Measurements from ENCODE around the gene BSN.

The BSN gene

DNA sequence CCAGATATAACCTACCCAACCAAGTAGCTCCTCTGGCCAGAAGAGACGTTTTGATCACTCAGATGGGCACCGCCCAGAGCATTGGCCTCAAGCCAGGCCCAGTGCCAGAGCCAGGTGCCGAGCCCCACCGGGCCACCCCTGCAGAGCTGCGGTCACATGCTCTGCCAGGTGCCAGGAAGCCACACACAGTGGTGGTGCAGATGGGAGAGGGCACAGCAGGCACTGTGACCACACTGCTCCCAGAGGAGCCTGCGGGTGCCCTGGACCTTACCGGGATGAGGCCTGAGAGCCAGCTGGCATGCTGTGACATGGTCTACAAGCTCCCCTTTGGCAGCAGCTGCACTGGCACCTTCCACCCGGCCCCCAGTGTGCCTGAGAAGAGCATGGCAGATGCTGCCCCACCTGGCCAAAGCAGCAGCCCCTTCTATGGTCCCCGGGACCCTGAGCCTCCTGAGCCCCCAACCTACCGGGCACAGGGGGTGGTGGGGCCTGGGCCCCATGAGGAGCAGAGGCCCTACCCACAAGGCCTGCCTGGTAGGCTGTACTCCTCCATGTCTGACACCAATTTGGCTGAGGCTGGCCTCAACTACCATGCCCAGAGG is 100.8 kb downstream of the BSN start:
- DNase-seq (ENCODE audit: low read depth in 2 of 2) = no peak

DNA sequence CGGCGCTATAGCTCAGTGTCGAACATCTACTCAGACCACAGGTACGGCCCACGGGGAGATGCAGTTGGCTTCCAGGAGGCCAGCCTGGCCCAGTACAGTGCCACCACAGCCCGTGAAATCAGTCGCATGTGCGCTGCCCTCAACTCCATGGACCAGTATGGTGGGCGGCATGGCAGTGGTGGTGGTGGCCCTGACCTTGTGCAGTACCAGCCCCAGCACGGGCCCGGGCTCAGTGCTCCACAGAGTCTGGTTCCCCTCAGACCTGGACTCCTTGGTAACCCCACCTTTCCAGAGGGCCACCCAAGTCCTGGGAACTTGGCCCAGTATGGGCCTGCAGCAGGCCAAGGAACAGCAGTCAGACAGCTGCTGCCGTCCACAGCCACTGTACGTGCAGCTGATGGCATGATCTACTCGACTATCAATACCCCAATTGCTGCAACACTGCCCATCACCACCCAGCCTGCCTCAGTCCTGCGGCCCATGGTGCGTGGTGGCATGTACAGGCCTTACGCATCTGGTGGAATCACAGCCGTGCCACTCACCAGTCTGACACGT is 101.5 kb downstream of the BSN start:
- DNase-seq (ENCODE audit: low read depth in 2 of 2) = no peak

DNA sequence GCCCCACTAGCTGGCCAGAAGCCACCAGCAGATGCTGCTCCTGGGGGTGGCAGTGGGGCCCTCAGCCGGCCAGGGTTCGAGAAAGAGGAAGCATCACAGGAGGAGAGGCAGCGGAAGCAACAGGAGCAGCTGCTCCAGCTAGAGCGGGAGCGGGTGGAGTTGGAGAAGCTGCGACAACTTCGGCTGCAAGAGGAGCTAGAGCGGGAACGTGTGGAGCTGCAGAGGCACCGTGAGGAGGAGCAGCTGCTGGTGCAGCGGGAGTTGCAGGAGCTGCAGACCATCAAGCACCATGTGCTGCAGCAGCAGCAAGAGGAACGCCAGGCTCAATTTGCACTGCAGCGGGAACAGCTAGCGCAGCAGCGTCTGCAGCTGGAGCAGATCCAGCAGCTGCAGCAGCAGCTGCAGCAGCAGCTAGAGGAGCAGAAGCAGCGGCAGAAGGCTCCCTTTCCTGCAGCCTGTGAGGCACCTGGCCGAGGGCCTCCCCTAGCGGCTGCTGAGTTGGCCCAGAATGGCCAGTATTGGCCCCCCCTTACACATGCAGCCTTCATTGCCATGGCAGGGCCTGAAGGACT is 102.3 kb downstream of the BSN start:
- DNase-seq (ENCODE audit: low read depth in 2 of 2) = no peak

GRCh38 chr3:49657208-49657915 is 103.1 kb downstream of the BSN start:
- no peak for DNase-seq (ENCODE audit: low read depth in 2 of 2)

- DNase-seq (ENCODE audit: low read depth in 2 of 2) = no peak
These were observed 104.4 kb downstream of the BSN start for GRCh38 chr3:49658711-49659110.

DNA sequence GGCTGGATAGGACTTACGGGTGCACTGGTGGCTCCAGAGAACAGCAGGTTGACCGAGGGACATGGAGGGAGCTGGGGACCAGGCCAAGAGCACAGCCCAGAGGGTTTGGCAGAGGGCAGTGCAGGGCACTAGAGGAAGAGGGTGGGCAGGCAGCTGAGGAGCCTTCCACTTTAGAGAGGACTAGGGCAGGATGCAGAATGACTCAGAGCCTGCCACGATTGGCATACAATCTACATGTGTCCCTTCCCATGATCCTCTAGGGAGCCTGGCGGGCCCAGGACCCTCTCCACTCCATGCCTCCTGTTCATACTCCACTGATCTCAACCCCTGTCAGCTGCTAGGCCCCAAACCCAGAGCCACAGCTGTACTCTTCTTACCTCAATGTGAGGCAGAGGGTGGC is 105.5 kb downstream of the BSN start:
- DNase-seq (ENCODE audit: low read depth in 2 of 2) = no peak

- no peak for DNase-seq (ENCODE audit: low read depth in 2 of 2)
These were observed 107.0 kb downstream of the BSN start for GRCh38 chr3:49661281-49661680.

GRCh38 chr3:49662021-49662420 is 107.7 kb downstream of the BSN start:
- DNase-seq (ENCODE audit: low read depth in 2 of 2) = no peak

- no peak for DNase-seq (ENCODE audit: low read depth in 2 of 2)
These were observed 108.6 kb downstream of the BSN start for GRCh38 chr3:49662720-49663413.

GRCh38 chr3:49663831-49664230 is 109.6 kb downstream of the BSN start:
- no peak for DNase-seq (ENCODE audit: low read depth in 2 of 2)

DNA sequence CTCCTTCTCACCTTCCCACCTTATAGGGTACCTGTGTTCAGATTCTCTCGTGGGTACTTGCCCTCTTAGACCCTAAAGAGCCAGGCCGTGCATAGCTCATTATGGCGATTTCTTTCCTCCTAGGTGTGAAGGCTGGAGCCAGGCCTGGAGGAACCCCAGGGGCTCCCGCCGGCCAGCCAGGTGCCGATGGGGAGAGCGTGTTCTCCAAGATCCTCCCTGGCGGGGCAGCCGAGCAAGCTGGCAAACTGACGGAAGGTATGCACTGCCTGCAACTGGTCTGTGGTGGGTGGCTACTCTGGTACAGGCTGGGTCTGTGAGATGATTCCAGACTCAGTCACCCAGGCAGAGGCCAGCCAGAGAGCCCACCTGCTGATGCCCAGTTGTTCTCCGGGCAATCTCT is 110.0 kb downstream of the BSN start:
- no peak for DNase-seq (ENCODE audit: low read depth in 2 of 2)

DNA sequence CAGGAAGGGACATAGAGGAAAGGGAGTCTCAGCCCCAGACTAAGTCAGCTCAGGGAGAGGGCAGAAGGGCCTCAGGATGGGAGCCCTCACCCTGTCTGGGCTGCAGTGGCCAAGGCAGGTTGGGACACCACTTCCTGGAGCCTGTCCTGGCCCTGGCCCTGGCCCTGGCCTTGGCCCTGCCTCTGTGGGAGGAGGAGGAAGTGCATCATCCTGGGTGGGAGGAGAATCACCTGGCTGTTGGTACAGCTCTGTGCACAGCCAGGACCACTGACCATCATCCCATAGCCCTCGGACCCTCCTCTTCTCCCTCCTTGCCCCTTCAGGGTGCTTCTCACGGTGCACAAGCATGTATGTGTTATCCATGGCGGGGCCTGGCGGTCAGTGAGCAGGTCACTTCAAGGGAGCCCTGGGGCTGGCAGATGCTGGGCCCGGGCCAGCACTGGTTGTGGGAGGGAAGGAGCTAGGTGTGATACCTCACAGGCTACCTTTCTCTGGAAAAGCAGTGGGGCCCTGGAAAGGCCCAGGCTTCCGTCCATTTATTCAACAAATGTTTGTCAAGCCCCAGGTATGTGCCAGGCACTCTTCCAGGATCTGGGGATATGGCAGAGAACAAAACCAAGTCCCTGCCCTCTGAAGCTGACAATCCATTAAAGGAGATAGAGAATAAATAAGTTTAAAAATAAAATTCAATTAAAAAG is 111.7 kb downstream of the BSN start:
- DNase-seq (ENCODE audit: low read depth in 2 of 2) = no peak

- DNase-seq (ENCODE audit: low read depth in 2 of 2) = no peak
These were observed 112.3 kb downstream of the BSN start for GRCh38 chr3:49666592-49666991.

GRCh38 chr3:49667701-49668413 is 113.6 kb downstream of the BSN start:
- DNase-seq (ENCODE audit: low read depth in 2 of 2) = no peak

- no peak for DNase-seq (ENCODE audit: low read depth in 2 of 2)
These were observed 114.1 kb downstream of the BSN start for GRCh38 chr3:49668414-49668797.

DNA sequence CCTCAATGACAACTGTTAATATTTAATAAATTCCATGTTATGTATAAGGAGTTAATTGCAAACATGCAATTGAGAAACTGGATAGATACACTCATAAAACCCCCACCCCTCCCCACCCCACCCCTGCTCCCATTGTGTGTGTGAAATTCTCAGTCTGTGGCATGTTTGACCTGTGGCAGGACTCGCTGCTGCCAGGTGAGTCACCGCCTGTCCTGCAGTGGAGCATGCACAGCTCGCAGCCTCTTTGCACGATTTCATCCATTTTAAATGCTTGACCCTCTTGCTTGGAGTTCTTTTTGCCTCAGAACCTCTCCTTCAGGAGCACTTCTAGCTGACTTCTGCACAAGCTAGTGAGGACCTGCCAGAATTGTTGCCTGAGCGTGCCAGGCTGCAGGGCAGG is 114.6 kb downstream of the BSN start:
- no peak for DNase-seq (ENCODE audit: low read depth in 2 of 2)

DNA sequence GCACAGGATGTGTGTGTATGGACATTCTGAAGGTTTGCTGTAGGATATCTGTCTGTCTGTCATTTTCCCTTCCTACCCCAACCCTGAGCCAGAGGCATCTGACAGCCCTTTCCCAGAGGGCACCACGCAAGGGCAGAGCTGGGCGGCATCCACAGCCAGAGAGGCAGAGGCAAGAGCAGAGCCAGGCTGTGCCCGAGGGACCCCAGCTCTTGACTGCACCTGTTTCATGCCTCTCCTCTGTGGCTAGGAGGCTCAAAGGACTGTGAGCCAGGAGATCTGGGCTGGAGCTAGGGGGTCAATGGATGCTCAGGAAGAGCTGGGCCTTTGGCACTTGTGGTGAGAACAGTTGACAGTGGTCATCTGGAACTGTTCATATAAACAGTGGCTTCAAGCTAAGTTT is 115.1 kb downstream of the BSN start:
- no peak for DNase-seq (ENCODE audit: low read depth in 2 of 2)

GRCh38 chr3:49670940-49671290 is 116.6 kb downstream of the BSN start:
- DNase-seq (ENCODE audit: low read depth in 2 of 2) = no peak

DNA sequence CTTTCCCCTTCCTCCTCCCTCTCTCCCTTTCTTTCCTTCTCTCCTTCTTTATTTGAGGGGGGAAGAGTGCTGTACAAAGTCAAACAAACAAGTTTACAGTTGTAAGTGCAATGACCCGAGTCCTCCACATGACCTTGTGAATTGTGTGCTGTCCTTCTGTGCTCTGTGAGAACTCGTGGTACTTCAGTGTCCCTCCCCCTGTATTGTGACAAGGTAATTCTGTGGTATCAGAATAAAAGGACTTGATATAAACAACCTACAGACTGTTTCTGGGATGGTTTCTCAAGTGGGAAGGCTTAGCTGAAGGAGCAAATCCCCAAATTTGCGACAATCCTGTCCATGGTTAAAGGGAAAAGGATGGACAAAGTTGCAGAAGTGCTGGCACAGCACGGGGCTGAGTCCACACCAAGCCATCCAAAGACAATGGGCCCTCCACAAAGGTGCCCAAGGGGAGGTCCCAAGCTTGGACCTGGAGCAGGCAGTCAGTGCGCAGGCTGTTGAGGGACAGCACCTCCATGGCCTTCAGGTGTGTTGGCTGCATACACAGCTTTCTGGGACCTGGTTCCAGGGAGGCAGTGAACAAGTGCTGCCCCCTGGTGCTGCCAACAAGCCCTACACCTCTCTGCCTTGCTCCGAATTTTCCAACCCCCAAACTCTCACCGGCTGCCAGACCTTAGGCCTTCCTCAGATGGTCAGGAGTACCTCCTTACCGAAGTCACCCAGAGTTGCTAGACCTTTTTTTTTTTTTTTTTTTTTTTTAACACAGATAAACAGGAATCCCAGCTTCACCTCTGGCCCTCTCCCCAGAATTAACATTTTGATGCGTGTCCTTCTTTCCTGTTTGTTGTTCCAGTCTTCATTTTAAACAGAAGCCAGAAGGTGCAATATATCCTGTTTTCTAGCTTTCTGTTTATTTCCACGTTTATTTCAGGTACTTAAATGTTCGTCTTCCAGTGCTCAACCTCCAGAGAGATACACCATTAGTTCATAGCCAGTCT is 117.3 kb downstream of the BSN start:
- peak; percentile 51 to 69 for DNase-seq (ENCODE audit: low read depth in 2 of 2)

- DNase-seq (ENCODE audit: low read depth in 2 of 2) = peak in 1 of 2 donors; percentile 15
These were observed 118.9 kb downstream of the BSN start for GRCh38 chr3:49673121-49673714.

All from stimulated activated CD8-positive, alpha-beta memory T cell treated with anti-CD3 and anti-CD28 coated beads, Interleukin-2, amount 100 ng/mL, for 48 hours (primary cell).